ENCODE data around the gene ADIG.

GRCh38 chr20:38579921-38580320 lies 1.1 kb upstream of the ADIG start:
- TF ChIP-seq ATF2 (CRISPR knock-in tag; IDR thresholded peaks at IDR 0.05) (no peak), FOXK2 (IDR thresholded peaks at IDR 0.05) (no peak)

Measured in HepG2 (cell line).